Measurements from ENCODE around the gene IFNA7. TPM values are rescaled to one million over a fixed set of nuclear protein-coding genes. Genes with fewer than 3 reads are reported as not detected.
"Not testable (repeated sequence)": the region's sequence is repeated elsewhere in the genome, so short reads cannot be mapped to it uniquely, and the experiment has no call there.

IFNA7 gene
- total and polyA plus RNA-seq, 2 experiments from 2014 or later = not detected

DNA sequence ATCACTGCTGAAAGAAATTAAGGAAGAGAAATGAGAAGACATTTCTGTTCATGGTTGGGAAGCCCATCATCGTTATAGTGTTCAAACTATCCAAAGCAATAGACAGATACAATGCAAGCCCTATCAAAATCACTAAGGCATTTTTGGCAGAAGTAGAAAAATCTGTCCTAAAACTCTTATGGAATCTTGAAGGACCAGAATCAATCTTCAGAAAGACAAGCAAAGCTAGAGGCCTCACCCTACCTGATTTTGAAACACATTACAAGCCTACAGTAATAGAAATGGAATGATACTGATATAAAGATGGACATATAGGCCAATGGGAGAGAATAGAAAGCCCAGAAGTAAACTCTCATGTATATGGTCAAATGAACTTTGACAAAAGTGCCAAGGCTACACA, 30.7 kb downstream of the IFNA7 start (continued):
- TF ChIP-seq, protein P1, sequence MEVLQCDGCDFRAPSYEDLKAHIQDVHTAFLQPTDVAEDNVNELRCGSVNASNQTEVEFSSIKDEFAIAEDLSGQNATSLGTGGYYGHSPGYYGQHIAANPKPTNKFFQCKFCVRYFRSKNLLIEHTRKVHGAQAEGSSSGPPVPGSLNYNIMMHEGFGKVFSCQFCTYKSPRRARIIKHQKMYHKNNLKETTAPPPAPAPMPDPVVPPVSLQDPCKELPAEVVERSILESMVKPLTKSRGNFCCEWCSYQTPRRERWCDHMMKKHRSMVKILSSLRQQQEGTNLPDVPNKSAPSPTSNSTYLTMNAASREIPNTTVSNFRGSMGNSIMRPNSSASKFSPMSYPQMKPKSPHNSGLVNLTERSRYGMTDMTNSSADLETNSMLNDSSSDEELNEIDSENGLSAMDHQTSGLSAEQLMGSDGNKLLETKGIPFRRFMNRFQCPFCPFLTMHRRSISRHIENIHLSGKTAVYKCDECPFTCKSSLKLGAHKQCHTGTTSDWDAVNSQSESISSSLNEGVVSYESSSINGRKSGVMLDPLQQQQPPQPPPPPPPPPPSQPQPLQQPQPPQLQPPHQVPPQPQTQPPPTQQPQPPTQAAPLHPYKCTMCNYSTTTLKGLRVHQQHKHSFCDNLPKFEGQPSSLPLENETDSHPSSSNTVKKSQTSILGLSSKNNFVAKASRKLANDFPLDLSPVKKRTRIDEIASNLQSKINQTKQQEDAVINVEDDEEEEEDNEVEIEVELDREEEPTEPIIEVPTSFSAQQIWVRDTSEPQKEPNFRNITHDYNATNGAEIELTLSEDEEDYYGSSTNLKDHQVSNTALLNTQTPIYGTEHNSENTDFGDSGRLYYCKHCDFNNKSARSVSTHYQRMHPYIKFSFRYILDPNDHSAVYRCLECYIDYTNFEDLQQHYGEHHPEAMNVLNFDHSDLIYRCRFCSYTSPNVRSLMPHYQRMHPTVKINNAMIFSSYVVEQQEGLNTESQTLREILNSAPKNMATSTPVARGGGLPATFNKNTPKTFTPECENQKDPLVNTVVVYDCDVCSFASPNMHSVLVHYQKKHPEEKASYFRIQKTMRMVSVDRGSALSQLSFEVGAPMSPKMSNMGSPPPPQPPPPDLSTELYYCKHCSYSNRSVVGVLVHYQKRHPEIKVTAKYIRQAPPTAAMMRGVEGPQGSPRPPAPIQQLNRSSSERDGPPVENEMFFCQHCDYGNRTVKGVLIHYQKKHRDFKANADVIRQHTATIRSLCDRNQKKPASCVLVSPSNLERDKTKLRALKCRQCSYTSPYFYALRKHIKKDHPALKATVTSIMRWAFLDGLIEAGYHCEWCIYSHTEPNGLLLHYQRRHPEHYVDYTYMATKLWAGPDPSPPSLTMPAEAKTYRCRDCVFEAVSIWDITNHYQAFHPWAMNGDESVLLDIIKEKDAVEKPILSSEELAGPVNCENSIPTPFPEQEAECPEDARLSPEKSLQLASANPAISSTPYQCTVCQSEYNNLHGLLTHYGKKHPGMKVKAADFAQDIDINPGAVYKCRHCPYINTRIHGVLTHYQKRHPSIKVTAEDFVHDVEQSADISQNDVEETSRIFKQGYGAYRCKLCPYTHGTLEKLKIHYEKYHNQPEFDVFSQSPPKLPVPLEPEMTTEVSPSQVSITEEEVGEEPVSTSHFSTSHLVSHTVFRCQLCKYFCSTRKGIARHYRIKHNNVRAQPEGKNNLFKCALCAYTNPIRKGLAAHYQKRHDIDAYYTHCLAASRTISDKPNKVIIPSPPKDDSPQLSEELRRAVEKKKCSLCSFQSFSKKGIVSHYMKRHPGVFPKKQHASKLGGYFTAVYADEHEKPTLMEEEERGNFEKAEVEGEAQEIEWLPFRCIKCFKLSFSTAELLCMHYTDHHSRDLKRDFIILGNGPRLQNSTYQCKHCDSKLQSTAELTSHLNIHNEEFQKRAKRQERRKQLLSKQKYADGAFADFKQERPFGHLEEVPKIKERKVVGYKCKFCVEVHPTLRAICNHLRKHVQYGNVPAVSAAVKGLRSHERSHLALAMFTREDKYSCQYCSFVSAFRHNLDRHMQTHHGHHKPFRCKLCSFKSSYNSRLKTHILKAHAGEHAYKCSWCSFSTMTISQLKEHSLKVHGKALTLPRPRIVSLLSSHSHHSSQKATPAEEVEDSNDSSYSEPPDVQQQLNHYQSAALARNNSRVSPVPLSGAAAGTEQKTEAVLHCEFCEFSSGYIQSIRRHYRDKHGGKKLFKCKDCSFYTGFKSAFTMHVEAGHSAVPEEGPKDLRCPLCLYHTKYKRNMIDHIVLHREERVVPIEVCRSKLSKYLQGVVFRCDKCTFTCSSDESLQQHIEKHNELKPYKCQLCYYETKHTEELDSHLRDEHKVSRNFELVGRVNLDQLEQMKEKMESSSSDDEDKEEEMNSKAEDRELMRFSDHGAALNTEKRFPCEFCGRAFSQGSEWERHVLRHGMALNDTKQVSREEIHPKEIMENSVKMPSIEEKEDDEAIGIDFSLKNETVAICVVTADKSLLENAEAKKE (CRISPR knock-in tag; IDR thresholded peaks at IDR 0.05) = no peak
- no peak for TF ChIP-seq JUNB (IDR thresholded peaks at IDR 0.05; ENCODE audit: unreplicated experiment)
- TF ChIP-seq ZNF114 (CRISPR knock-in tag; IDR thresholded peaks at IDR 0.05) = no peak
- no peak for TF ChIP-seq ZNF331 (CRISPR knock-in tag; IDR thresholded peaks at IDR 0.05; ENCODE audit: low read depth)
- TF ChIP-seq, protein P2, sequence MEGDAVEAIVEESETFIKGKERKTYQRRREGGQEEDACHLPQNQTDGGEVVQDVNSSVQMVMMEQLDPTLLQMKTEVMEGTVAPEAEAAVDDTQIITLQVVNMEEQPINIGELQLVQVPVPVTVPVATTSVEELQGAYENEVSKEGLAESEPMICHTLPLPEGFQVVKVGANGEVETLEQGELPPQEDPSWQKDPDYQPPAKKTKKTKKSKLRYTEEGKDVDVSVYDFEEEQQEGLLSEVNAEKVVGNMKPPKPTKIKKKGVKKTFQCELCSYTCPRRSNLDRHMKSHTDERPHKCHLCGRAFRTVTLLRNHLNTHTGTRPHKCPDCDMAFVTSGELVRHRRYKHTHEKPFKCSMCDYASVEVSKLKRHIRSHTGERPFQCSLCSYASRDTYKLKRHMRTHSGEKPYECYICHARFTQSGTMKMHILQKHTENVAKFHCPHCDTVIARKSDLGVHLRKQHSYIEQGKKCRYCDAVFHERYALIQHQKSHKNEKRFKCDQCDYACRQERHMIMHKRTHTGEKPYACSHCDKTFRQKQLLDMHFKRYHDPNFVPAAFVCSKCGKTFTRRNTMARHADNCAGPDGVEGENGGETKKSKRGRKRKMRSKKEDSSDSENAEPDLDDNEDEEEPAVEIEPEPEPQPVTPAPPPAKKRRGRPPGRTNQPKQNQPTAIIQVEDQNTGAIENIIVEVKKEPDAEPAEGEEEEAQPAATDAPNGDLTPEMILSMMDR (conservative IDR thresholded peaks at IDR 0.05; ENCODE audit: low read depth in 2 of 2) = no peak
- no peak for TF ChIP-seq CREB1 (CRISPR knock-in tag; IDR thresholded peaks at IDR 0.05; ENCODE audit: low read depth)

DNA sequence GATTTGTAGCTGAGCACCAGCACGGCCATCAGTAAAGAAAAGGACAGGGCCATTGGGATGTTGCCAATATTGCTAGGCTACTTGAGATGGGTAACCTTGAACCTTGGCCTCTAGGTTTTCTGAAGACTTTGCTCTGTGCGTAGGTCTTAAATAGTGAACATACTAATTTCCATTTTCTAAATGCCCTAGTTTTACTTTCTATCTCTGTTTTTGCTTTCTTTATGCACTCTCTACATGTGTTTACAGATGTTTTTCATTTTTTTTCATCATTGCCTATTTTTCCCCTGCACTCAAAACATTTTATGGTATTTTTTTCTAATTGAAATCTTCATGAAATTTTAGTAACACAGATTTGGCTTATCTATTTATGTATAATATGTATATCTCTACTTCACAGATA, 35.4 kb downstream of the IFNA7 start, which contains the start of gene IFNA21:
TSS of gene IFNA21 (minus strand) at position 101 of the 400 bp plus-strand sequence. CDS start at position 53, 48 bp downstream.
- H3K4me1 Mint-ChIP-seq; H3K36me3 ChIP-seq (ENCODE audit: insufficient read depth); H3K4me1 ChIP-seq (ENCODE audit: insufficient read depth); H3K4me3 ChIP-seq; H3F3A ChIP-seq (replicated peaks; ENCODE audit: low read depth); H3K27ac Mint-ChIP-seq; H2AFZ ChIP-seq; ATAC-seq; H3K79me2 ChIP-seq (replicated peaks; ENCODE audit: insufficient read depth); H3K27ac ChIP-seq (ENCODE audit: low read depth); H3K9me3 Mint-ChIP-seq; H3K36me3 Mint-ChIP-seq (ENCODE audit: low read depth); H3K27me3 ChIP-seq (ENCODE audit: insufficient read depth); H3K4me2 ChIP-seq; H4K20me1 ChIP-seq (replicated peaks; ENCODE audit: insufficient read depth); H3K4me3 Mint-ChIP-seq; H3K9me2 ChIP-seq (ENCODE audit: insufficient read depth); H3K27me3 Mint-ChIP-seq (ENCODE audit: insufficient read depth, low read depth, poor library complexity); DNase-seq (ENCODE audit: low spot score): not testable (repeated sequence)
